Heart right ventricle (tissue), 16 donors: Measurements from ENCODE around the gene NXT1. TPM values are rescaled to one million over a fixed set of nuclear protein-coding genes. Genes with fewer than 3 reads are reported as not detected.

ENCODE experiments used
- ATAC-seq, 8 donors: fragments of 200-7000 bp; cut with Tn5 transposase; one replicate each; pipeline ENCODE4 v1.9.1; 2020; ENCODE audit warnings: mild to moderate bottlenecking in 8 of 8, moderate library complexity in 8 of 8, moderate number of reproducible peaks in 1 of 8
- DNase-seq, 2 donors: peaks; one replicate each; pipeline ENCODE4 v3.0.0-alpha.2; 2020
- H3K27ac ChIP-seq, 10 donors: fragments of 200-600 bp; sonication (generic) in 2 of 10; one replicate each; pipeline versions ENCODE4 v1.5.0 to v1.8.0; 2020 to 2022; ENCODE audit warnings: mild to moderate bottlenecking in 3 of 10
- H3K27me3 ChIP-seq, 7 donors: fragments of 200-600 bp; one replicate each; pipeline ENCODE4 v1.8.0; 2021 to 2022; ENCODE audit warnings: mild to moderate bottlenecking in 2 of 7
- H3K36me3 ChIP-seq, 9 donors: fragments of 200-600 bp; sonication (generic) in 1 of 9; one replicate each; pipeline versions ENCODE4 v1.5.0 to v1.8.0; 2020 to 2022; ENCODE audit warnings: mild to moderate bottlenecking in 2 of 9
- H3K4me1 ChIP-seq, 9 donors: fragments of 200-600 bp; sonication (generic) in 1 of 9; one replicate each; pipeline versions ENCODE4 v1.5.0 to v1.8.0; 2020 to 2022; ENCODE audit warnings: mild to moderate bottlenecking in 4 of 9
- H3K4me3 ChIP-seq, 10 donors: fragments of 200-600 bp; sonication (generic) in 2 of 10; one replicate each; pipeline versions ENCODE4 v1.5.0 to v1.8.0; 2020 to 2022; ENCODE audit warnings: mild to moderate bottlenecking in 7 of 10, moderate library complexity in 2 of 10
- H3K9me3 ChIP-seq, 11 donors: fragments of 200-600 bp in 10 of 11; sonication (generic) in 2 of 11; one replicate each; pipeline versions ENCODE4 v1.5.0 to v1.8.0; 2013 to 2022; ENCODE audit warnings: mild to moderate bottlenecking in 2 of 11, control low read depth in 1 of 11, moderate library complexity in 1 of 11
- WGBS, 2 donors: extraction: QIAGEN DNeasy Blood & Tissue Kit; methylation state at CpG; one replicate each; pipeline ENCODE4 v1.1.7; 2013; ENCODE audit warnings: inconsistent platforms in 1 of 2; 5-methylcytosine and 5-hydroxymethylcytosine counted together
- intact Hi-C, 10 donors: fragments of 100-400 bp; cut with DNase I; formaldehyde crosslinking; loops; one replicate each; pipeline versions ENCODE4 v1.11.1 to v1.14.2; 2022
- polyA plus RNA-seq, 2 donors: library from polyadenylated mRNA; stranded (reverse); fragments of 200-250 nt; gene quantifications; one replicate each; pipeline ENCODE4 v1.2.3, GENCODE V29; 2013
- total RNA-seq, 10 donors: library from RNA; stranded (reverse); fragmentation: NEBNext Ultra II Directional in 3 of 10; extraction: Animal tissue kit (Norgen Biotek cat#: 25700) in 3 of 10; gene quantifications; one replicate each; pipeline versions ENCODE4 v1.2.1 to v1.2.4, GENCODE V29; 2021 to 2023
- TF ChIP-seq, protein P1 (sequence below), 9 donors: fragments of 200-600 bp; sonication (generic) in 2 of 9; IDR thresholded peaks; one replicate each; pipeline versions ENCODE4 v1.5.0 to v1.8.0; 2021 to 2022; ENCODE audit warnings: antibody characterized with exemption in 9 of 9, mild to moderate bottlenecking in 5 of 9, moderate library complexity in 1 of 9
- donor health status: Arrhythmogenic right ventricular cardiomyopathy.
- donor health status: ischemic (EF 13 %, LVEDD 7.1; RV severe dilation, severe dysfunction).
- donor health status: healthy with polysubstance abuse.
- donor health status: DM: no; HTN: yes; CAD: no.
- donor health status: DM: no; HTN: no; CAD: no.
- donor health status: ischemic (EF 25% LVEDD 6.9; RV normal size, moderate dysfunction).
- donor health status: ischemic (EF 25% LVEDD 5.7; RV mildly dilated, moderate dysfunction).
- donor health status: healthy.
- donor health status: DM: yes; HTN: yes; CAD: no.
- donor health status: Ischemic cardiomyopathy.
- donor health status: ischemic (EF 35%, LVEDD 5.7; RV mildly dilated, moderate dysfunction).
- donor health status: nonischemic (EF 11% LVEDD 7.7; RV severe dilation, severe dysfunction).
- donor health status: DM: yes; HTN: yes; CAD: no.
- donor health status: PGD.
- donor health status: ischemic (EF 29% LVEDD 5.4; RV normal size, mild dysfunction).
- donor health status: nonischemic (EF 23%, LVEDD 6.1; RV moderate dilation, normal function).

NXT1 gene
- total and polyA plus RNA-seq, 12 donors: 4.5 to 21.3 (median 6.6) TPM

DNA sequence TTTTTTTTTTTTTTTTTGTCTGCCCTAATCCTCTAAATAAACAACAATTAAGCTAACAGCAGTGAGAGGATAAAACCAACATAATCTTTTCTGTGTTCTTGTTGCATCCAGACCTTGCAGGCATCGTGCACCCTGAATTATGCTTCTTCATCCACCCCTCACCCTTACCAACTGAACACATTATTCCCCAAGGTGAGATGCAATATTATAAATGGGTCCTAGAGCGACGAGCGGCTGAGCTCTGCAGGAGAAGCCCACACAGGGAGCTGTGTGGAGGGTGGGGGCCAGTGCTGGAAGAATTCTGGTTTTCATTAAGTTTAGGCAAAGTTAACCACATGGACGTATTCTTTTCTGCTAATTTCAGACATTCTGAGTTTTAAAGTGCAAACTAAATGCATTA lies 32.2 kb upstream of the NXT1 start:
- Histone ChIP-seq H3K36me3 (no peaks in the 10 kb centered on the region), H3K4me3 (no peak overlapping the region), H3K4me1 (peaks cover 0 to 22% (median 0%) of the 10 kb centered on the region in 9 donors), H3K27ac (no peak overlapping the region), H3K27me3 (peaks cover 0 to 8% (median 0%) of the 10 kb centered on the region in 7 donors), H3K9me3 (peaks cover 0 to 3% (median 0%) of the 10 kb centered on the region in 11 donors)
- DNase-seq (no peak), ATAC-seq (no peak)
- TF ChIP-seq, protein P1, sequence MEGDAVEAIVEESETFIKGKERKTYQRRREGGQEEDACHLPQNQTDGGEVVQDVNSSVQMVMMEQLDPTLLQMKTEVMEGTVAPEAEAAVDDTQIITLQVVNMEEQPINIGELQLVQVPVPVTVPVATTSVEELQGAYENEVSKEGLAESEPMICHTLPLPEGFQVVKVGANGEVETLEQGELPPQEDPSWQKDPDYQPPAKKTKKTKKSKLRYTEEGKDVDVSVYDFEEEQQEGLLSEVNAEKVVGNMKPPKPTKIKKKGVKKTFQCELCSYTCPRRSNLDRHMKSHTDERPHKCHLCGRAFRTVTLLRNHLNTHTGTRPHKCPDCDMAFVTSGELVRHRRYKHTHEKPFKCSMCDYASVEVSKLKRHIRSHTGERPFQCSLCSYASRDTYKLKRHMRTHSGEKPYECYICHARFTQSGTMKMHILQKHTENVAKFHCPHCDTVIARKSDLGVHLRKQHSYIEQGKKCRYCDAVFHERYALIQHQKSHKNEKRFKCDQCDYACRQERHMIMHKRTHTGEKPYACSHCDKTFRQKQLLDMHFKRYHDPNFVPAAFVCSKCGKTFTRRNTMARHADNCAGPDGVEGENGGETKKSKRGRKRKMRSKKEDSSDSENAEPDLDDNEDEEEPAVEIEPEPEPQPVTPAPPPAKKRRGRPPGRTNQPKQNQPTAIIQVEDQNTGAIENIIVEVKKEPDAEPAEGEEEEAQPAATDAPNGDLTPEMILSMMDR (IDR thresholded peaks at IDR 0.05): no peak
- 88 to 91% methylated on average over 5 of the region's 5 CpGs for WGBS, 2 donors
- intact Hi-C loops: loop anchor here in 1 of 10 donors (10.0 kb wide), 1 partner anchor 64 kb away; no protein-coding TSS in a partner anchor

DNA sequence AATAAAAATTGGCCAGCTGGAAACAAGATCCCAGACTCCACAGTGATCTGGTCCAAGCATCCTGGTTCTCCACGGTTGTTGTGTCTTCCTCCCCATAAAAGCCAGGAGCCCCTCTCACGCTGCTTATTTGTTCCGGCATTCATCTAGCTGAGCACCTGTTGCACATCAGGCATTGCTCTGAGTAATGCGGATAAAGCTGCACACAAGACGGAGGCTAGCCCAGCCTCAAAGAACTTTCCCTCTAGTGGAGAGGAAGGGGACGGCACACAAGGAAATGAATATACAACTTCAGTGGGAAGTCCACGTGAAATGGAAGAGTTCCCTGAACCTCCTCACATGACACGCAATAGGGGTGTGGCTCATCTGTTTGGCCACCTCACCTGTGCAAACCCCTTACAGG lies 30.3 kb upstream of the NXT1 start:
- DNase-seq: no peak
- 84 to 87% methylated on average over 8 of the region's 8 CpGs for WGBS, 2 donors
- H3K27ac ChIP-seq: no peak overlapping the region
- H3K27me3 ChIP-seq: peaks cover 0 to 8% (median 0%) of the 10 kb centered on the region in 7 donors
- no peak for ATAC-seq
- peaks cover 0 to 9% (median 0%) of the 10 kb centered on the region in 9 donors for H3K4me1 ChIP-seq
- H3K36me3 ChIP-seq: no peaks in the 10 kb centered on the region
- intact Hi-C loops: loop anchor here in 1 of 10 donors (10.0 kb wide), 1 partner anchor 76 kb away; no protein-coding TSS in a partner anchor
- H3K9me3 ChIP-seq: peaks cover 0 to 3% (median 0%) of the 10 kb centered on the region in 11 donors
- TF ChIP-seq, protein P1 (IDR thresholded peaks at IDR 0.05): peak in 8 of 9 donors; percentile 10 to 44 (median 28)
- no peak overlapping the region for H3K4me3 ChIP-seq

DNA sequence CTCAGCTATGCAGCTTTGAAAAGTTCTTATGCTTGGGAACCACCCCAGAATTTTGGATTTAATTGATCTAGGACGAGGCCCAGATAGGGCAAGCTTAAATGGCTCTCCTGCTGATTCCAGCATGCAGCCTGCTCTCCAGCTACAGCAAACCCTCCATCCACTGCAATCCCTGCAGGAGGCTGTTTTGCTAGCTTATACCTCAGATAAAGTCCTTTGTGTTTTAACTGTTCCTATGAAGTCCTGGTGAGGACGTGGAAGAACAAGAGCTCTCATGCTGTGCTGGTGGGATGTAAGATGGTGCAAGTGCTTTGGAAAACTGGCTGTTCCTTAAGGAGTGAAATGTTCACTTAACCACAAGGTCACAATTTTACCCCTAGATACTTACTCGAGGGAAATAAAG lies 25.5 kb upstream of the NXT1 start:
- intact Hi-C loops: loop anchor here in 1 of 10 donors (10.0 kb wide), 1 partner anchor 80 kb away; no protein-coding TSS in a partner anchor
- DNase-seq (no peak), ATAC-seq (no peak)
- H3K36me3 ChIP-seq: no peaks in the 10 kb centered on the region
- WGBS, 2 donors: 82 to 87% methylated on average over 3 of the region's 3 CpGs
- H3K27me3 ChIP-seq: peaks cover 0 to 8% (median 0%) of the 10 kb centered on the region in 7 donors
- TF ChIP-seq, protein P1 (IDR thresholded peaks at IDR 0.05): no peak
- peaks cover 0 to 4% (median 0%) of the 10 kb centered on the region in 11 donors for H3K9me3 ChIP-seq
- H3K4me3 ChIP-seq: no peak overlapping the region
- H3K4me1 ChIP-seq: peaks cover 0 to 7% (median 0%) of the 10 kb centered on the region in 9 donors
- no peak overlapping the region for H3K27ac ChIP-seq

DNA sequence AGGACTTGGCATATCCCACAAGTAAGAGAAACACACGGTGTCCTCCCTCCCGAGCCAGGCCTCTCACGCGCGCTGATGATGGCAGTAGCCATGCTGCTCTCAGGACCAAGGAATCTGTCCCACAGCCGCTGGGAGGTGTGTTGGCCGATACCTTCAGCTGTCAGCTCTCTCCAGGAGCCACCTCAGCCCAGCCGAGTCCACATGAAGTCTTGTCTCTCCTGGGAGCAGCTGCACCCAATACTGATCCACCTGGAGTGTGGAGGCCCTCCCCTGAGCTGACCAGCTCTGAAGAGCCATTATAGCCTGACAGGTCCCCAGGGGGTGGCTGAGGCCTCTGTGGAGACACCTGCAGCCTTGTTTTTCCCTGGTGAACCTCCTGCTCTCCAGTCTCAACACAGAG lies 23.8 kb upstream of the NXT1 start:
- H3K36me3 ChIP-seq: no peaks in the 10 kb centered on the region
- intact Hi-C loops: loop anchor here in 1 of 10 donors (10.0 kb wide), 1 partner anchor 82 kb away; no protein-coding TSS in a partner anchor
- peaks cover 0 to 7% (median 0%) of the 10 kb centered on the region in 9 donors for H3K4me1 ChIP-seq
- ATAC-seq (no peak), DNase-seq (no peak)
- TF ChIP-seq, protein P1 (IDR thresholded peaks at IDR 0.05): no peak
- H3K27ac ChIP-seq: no peak overlapping the region
- H3K27me3 ChIP-seq: no peaks in the 10 kb centered on the region
- peaks cover 0 to 7% (median 0%) of the 10 kb centered on the region in 11 donors for H3K9me3 ChIP-seq
- WGBS, 2 donors: 90 to 91% methylated on average over 8 of the region's 8 CpGs
- H3K4me3 ChIP-seq: no peak overlapping the region
